ENCODE data around the gene RPS18. TPM values are rescaled to one million over a fixed set of nuclear protein-coding genes. Genes with fewer than 3 reads are reported as not detected.

RPS18 gene
- total and polyA plus RNA-seq, 2 of the 13 experiments (the other 11 are each of a cell fraction or from before 2014, with no cell fraction given), result 3,896 to 5,806 TPM

- peak; percentile 99 for TF ChIP-seq POLR2G (IDR thresholded peaks at IDR 0.05; ENCODE audit: low read depth, low read length)
- peak; percentile 80 for TF ChIP-seq MXD4 (CRISPR knock-in tag; IDR thresholded peaks at IDR 0.05)
- TF ChIP-seq HMGXB3 (CRISPR knock-in tag; IDR thresholded peaks at IDR 0.05; ENCODE audit: borderline replicate concordance), result peak; percentile 80; the same call in 1 of the 2 replicates
- peak; percentile 63; the same call in 1 of the 2 replicates for TF ChIP-seq ZNF160 (CRISPR knock-in tag; IDR thresholded peaks at IDR 0.05)
- no peak for TF ChIP-seq SATB2 (CRISPR knock-in tag; IDR thresholded peaks at IDR 0.05)
- peak; percentile 16; the same call in 1 of the 2 replicates for TF ChIP-seq ZMYM2 (CRISPR knock-in tag; IDR thresholded peaks at IDR 0.05)
- peak; percentile 63 for TF ChIP-seq DBP (CRISPR knock-in tag; IDR thresholded peaks at IDR 0.05; ENCODE audit: not compliant biosample characterization)
- TF ChIP-seq RXRB (CRISPR knock-in tag; IDR thresholded peaks at IDR 0.05; ENCODE audit: borderline replicate concordance), result peak; percentile 54; the same call in 1 of the 2 replicates
- TF ChIP-seq IKZF4 (CRISPR knock-in tag; IDR thresholded peaks at IDR 0.05; ENCODE audit: borderline replicate concordance, low read depth, not compliant biosample characterization), result peak; percentile 4
- 0 out of 2 replicates have a peak, but pooled peaks have one; percentile 24 for TF ChIP-seq PBX2 (CRISPR knock-in tag; IDR thresholded peaks at IDR 0.05)
- no peak for TF ChIP-seq ZNF292 (CRISPR knock-in tag; IDR thresholded peaks at IDR 0.05; ENCODE audit: borderline replicate concordance, low read depth)
- no peak for TF ChIP-seq TAF15 (IDR thresholded peaks at IDR 0.05; ENCODE audit: low read depth, low read length, poor library complexity, severe bottlenecking)
- peak; percentile 58; the same call in 1 of the 2 replicates for TF ChIP-seq SRY (CRISPR knock-in tag; IDR thresholded peaks at IDR 0.05)
- peak; percentile 68; the same call in 1 of the 2 replicates for TF ChIP-seq NRL (CRISPR knock-in tag; IDR thresholded peaks at IDR 0.05; ENCODE audit: borderline replicate concordance)
- peak; percentile 87 for TF ChIP-seq ZNF230 (CRISPR knock-in tag; IDR thresholded peaks at IDR 0.05)
- no peak for TF ChIP-seq THAP8 (CRISPR knock-in tag; IDR thresholded peaks at IDR 0.05; ENCODE audit: borderline replicate concordance)
- TF ChIP-seq MTF2 (CRISPR knock-in tag; IDR thresholded peaks at IDR 0.05; ENCODE audit: borderline replicate concordance), result no peak
- TF ChIP-seq BRCA1 (CRISPR knock-in tag; IDR thresholded peaks at IDR 0.05), result peak; percentile 42; the same call in 1 of the 2 replicates
- TF ChIP-seq ZNF547 (CRISPR knock-in tag; IDR thresholded peaks at IDR 0.05), result no peak; the same call in 1 of the 2 replicates
- peak; percentile 91 for TF ChIP-seq PHF8 (CRISPR knock-in tag; IDR thresholded peaks at IDR 0.05)
- peak; percentile 80; the same call in 1 of the 2 replicates for TF ChIP-seq ZNF441 (CRISPR knock-in tag; IDR thresholded peaks at IDR 0.05; ENCODE audit: borderline replicate concordance)
Measured at GRCh38 chr6:33299237-33299944, 27.5 kb downstream of the RPS18 start (continued).

All from HepG2 (cell line).